Stimulated activated CD8-positive, alpha-beta memory T cell treated with anti-CD3 and anti-CD28 coated beads, Interleukin-15, amount 100 ng/mL, for 4 hours (primary cell): Measurements from ENCODE around the gene ASTN1.

ENCODE experiments used
- DNase-seq, 2 donors: peaks; one replicate each; pipeline ENCODE4 v3.0.0-alpha.2; 2020; ENCODE audit warnings: low read depth in 2 of 2

ASTN1 gene

DNA sequence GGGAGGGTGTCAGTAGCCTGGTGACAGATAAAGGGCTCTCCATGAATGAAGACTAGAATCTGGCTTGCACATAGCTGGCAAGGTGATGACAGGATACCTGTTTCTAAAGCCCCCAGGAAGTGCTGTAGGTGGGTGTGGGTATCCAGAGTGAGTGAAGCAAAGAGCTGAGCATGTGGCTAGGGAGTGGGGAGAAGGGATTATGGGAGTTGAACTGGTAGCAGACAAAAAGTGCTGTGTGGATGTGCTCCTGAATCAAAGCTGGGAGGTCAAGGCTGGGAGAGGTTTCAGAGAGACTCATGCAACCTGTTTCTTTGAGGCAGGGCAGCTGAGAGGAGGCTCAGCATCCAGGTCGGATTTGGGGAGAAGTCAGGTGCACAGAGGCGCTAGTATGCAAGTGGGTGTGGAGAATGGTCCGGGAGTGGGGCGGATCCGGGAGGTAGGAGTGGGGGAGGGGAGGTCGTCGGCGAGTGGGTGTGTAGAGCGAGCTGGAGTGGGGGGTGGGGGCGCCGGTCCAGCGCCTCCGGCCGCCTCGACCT, 600 bp downstream of the ASTN1 start:
- DNase-seq, result no peak

DNA sequence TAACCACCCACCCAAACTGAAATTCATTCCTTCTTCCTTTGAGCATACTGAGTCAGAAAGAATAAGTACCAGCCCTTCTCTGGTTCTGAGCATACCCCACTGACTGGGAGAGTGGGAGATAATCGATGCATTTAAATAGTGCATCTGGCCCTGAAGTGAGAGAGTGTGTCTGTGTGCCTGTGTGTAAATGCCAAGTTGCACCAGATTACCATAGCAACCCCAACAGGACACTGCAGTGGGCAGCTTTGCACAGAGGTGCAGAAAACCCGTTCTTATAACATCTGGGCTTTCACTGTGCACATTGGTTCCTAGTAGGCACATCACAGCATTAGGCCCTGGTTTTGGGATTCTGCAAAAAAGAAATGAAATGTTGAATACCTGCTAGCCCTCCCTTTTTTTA, 2.3 kb downstream of the ASTN1 start:
- no peak for DNase-seq

DNA sequence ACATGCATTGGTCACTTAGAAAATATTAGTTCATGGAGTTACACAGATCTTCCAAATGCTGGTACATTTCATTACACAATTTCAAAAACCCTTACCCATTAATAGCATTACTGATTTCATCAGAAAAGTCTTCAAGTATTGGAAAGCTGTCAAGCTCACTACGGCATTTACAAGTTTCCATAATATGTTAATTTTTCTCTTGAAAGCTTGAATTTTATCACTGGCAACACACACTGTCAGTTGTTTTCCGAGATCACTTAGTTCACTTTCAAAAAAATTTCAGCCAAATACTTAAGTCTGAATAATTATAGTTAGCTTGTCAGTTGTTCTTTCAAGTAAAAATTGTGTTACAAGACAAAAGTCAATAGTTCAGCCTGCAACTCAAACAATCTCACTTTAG, 18.0 kb downstream of the ASTN1 start:
- no peak for DNase-seq

DNA sequence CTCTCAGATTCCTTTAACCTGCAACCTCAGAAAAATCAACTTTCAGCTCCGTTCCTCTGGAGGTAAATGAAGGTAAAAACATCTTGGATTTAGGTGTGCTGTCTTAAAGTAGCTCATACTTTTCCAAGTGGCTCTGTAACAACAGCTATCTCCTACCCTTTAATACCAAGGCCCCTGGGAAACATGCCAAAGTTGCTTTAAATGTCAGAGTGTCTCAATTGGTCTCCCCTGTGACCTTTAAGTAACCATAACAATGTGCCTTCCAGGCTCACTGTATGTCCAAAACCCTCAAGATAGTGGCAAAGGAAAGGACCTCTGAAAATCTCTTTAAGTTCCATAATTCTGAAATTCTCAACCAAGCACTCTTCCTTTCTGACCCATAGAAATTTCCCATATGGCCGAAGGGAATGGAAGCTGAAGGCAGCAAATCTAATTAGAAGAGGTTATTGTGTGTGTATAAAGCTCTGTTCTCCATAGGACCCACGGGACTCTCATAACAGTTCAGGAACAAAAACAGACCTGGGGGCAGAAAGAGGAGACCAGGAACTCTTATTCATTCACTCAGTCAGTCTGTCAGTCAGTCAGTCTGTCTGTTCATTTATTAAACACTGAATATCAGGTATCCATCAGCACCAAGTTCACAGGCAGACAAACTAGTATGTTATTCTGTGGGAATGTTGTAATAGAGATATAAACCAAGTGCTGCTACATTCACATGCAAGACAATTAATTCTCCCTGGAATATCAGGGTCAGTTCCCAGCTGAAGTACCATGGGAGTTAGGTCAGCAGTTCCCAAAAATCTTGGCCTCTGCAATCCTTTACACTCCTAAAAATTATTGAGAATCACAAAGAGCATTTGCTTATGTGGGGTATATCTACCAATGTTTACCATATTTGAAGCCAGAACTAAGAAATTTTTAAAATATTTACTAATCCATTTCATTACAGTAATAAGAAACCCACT, 19.1 kb downstream of the ASTN1 start:
- no peak for DNase-seq

DNA sequence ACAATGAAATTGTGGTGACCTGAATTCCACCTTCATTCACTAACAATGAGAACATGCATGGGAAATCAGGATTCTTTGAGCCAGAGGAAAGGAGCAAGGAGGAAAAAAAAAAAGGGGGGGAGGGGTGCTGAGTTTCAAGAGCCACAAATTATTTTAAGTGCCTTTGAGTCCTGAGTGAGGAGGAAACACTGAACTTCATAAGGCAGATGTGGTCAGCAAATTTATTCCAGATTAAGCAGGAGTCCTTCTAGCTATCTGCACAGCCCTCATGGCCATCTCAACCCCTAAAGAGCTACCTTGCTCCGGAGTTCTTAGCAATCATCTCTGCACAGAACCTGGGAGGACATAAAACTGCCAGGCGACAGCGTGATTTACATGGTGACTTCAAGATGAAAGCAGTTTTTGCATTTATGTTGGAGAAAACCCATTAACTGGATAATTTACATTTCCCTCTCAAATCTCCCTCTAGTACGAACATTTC, 21.7 kb downstream of the ASTN1 start:
- no peak for DNase-seq

DNA sequence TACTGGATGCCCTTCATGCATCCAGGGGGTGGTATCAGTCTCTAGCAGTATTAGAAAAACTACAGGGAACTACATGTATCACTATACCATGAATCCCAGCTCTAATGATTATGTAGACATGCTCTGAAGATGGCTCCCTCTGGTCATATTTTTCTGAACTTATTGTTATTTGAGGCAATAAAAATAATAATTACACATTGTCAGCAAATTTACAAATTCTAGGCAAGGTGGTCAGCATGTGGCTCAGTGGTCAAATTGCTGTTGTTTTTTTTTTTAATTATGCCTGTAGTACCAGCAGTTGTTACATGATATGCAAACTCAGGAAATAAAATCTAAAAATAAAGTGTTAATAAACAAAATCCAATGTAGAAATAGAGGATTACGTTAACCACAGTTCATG, 22.5 kb downstream of the ASTN1 start:
- no peak for DNase-seq

DNA sequence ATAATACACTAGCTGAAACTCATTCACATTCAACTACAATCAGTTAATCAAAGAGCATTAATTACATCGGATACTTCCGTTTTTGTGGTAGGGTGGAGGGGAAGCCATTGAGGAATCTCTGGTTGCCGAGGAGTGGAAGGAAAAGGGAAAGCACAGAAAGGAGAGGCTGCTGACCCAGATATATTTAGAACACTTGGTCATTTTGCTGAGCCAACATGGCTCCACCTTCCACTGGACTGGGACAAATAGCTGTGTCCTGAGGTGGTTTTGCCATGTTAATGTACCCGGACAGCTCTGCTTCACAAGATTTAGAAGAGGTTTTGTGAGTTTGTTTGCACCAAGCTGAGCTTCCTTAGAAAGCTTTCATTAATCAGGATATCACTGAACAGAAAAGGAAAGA, 26.2 kb downstream of the ASTN1 start:
- DNase-seq, result no peak

DNA sequence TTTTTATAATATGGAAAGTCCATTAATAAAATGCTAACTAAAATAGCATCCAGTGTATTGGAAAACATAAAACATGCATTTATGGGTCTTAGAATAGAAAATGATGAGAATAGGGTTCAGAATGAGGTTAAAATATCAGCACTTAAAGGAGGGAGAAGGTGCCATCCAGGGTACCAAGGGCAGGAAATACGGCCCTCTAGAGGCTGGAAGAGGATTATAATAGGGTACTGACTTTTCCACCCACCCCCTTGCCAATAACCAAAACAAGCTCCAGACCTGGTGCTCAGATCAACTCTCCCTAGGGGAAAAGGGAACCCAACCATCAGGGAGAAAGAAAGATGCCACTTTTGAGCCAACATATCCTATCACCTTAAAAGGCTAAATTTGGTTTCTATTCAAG, 26.7 kb downstream of the ASTN1 start:
- no peak for DNase-seq

DNA sequence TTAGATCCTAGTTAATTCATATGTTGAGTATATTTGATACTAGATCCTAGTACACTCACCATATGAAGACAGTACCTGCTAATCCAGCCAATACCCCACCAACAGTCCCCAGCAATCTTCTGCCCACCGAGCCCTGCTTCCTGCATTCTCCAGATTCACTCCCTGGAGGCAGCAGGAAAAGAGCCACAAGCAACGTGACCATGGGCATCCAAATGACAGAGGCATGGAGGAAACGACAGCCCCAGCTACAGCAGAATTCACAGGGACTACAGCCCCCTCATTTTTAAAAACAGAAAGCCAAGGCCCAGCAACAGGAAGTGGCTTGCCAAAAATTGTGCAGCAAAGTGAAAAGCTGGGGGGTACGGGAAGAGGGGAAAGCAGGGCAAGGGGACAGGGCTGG, 29.3 kb downstream of the ASTN1 start:
- DNase-seq, result no peak

DNA sequence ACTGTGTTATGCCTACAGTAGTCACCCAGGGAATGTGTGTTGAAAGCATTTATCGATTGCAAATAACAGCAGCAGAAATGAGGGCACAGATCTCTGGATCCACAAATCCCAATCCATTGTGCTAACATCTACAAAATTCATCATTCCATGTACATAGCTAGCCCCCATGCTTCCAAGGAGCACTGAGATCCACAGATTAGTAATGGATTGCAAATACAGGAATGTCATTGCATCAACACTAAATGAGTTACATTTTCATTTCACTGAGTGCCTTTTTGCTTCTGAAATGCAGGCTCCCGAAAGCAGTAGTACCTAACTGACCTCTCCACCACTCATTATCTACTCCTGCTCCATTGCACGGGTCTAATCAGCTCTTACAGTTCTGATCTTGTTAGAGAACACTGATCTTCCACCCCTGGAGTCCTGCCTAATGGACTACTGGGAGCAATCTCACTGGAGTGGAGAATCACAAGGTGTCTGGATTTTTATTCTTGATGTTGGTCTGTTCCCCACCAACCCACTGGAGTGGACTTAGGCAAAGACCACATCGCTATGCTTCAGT, 30.5 kb downstream of the ASTN1 start:
- DNase-seq, result no peak

DNA sequence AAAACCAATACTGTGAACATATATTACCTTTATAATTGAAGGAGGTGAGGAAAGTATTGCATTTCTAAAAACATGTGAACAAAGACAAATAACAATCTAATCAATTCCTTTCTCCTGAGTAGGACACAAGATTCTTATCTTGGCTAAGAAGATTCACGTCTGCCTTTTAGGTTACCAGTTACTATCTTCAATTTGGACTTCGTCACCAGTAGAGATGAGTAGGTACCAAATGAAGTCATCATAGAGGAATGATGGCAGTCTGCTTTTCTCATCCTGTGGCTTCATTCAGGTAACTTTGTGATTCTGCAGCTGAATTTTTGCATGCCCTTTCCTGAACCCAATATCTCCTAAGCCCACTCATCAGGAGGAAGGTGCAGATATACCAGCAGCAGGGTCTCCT, 32.4 kb downstream of the ASTN1 start:
- no peak for DNase-seq

DNA sequence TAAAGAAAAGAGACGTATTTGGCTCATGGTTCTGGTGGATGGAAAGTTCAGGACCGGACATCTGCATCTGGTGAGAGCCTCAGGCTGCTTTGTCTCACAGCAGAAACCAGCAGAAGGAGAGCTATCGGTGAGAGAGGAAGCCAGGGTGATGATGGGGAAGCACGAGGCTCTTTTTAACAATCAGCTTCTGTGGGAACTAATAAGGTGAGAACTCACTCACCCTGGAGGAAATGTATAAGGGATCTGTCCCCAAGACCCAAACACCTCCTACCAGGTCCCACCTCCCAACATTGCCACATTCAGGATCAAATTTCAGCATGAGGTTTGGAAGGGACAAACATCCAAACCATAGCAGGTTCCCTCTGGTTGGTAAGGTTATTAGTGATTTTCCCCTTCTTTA, 32.8 kb downstream of the ASTN1 start:
- DNase-seq, result no peak

DNA sequence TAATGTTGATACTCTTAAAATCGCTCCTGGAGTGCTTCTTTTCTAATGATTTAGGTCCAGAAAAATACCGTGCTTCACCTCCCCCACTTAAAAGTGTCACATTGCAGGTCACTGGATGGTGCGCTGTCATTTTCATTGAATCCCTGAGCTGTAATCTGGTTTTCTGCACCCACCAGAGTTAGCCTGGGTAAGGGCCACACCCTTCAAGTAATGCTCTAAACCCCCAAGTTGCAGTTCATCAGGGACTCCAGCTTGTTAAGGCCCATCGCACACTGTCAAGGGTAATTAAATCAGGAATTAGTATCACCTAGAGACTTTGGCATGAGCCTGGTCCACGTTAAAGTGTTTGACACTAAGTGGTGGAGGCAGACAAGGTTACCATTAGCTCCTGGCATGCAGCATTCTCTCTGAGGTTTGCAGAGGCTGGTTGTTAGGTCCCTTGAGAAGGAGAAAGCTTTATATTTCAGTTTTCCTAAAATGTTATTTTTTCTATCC, 34.0 kb downstream of the ASTN1 start:
- no peak for DNase-seq

DNA sequence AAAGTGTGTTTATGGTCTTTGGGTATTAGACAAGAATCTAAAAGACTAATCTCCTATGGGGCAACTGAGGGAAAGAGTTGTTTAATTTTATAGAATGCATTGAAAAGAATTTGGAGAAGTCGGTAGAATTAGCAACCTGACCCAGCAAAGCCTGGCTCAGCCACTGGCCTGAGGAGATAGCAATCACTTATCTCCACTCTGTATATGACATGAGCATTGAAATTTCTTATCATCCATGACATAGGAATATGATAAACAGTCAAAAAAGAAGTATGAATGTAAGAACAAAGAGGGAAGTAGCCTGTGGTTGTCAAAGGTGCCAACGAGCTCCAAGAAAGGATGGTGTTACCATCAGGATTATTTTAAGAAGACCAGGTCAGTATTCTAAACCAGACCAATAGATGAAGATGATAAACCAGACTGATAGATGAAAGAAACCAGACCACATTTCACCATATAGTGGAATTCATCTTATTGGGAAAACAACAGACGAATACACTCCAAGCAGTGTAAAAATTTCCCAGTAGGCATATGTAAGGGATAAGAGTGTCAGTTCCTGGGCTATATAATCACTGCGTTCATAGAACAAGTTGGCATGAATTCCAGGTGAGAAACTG, 35.7 kb downstream of the ASTN1 start:
- DNase-seq, result no peak

DNA sequence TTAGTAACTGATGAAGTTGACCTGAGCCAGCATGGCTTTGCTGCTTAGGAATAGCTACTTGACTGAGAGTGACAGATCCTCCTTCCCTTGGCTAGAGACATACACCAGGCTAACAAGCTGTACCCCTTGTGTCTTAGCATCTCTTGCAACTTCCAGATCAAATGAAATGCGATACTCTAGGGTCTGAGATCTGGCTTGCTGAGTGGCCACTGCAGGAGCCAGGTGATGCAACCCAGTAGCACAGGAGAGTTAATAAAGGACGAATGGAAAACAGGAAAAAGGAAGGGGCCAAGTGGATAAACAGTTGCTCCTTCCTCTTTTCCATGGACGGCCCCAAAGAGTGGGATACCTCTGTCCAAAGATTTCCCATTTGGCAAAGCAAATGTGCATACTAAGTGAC, 38.2 kb downstream of the ASTN1 start:
- no peak for DNase-seq

DNA sequence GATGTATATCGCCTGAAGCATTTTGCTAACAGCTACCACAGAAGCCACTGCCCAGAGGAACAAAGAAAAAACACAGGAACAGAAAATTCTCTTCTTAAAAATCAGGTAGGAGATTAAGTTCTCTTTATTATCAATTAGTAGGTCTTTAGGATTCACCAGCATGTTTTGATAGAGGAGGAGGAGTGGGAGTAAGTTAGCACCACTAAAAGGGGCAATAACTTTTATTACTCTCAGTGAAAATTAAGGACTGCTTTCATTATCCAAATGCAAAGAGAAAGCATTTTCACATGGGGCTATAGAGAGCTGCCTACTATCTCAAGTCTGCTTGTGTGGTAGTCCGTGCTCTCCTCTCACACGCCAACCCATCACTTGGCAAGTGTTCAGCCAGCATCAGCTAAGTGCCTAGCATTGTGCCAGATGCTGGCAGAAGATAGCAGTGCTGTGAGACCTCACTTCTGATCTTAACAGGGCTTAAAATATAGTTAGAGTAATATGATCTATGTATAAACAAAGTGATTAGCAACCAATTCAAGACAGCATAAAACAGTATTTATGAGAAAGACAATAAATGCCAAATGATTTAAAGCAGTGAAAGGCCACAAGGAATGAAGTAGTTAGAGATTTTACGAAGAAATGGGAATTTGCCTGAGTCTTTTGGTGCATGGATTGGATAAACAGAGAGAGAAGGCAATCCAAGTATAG, 39.8 kb downstream of the ASTN1 start:
- DNase-seq, result no peak

DNA sequence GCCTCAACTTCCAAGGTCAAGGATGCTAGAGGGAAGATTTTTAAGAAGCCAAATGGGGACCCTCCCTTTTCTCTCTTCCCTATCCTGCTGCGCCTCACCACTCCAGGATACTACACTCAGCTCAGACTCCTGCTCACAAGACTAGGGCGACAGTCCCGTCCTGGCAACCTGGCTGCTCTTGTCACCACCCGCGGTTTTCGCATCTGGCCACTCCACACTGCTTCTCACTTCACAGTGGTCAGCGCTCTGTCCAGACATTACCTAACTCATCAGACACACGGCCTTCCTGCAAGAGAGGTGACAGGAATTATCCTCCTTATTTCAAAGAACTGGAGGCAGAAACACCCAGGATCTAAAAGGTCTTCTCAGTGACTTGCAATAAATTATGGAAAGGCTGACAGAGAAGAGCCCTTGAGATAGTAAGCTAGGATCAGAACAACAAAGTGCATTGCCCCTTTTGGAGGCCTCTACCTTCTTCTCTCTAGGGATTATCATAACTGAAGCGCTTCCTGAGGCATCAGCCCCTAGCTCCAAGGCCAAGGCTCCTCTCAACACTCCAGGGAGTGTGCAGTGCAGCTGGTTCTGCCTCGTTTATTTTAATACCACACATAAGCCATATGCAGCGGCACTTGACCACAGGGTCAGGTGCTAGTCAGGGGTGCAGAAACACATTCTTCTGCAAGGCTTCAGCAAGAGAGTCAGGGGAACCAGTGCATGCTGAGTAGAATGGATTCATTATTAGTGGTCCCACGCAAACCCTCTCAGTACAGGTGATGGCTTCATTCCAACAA, 41.9 kb downstream of the ASTN1 start:
- no peak for DNase-seq

DNA sequence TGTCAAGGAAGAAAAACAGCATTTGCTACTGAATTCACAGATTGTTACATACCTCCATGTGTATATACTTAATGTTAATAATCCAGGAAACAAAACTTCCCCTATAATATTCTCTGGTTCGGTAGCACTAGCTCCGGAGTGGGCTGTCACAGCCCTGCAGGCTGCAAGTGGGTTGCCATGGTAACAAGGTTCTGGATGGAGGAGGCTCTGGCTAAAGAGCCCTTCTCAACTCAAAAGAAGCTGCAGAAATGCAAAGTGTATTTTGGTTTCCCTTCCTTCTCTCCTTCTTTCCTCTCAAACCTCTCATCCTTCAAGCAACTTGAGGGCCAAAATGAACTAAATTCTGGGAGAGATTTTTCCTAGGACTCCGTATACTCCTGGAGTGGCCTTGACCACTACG, 45.2 kb downstream of the ASTN1 start:
- no peak for DNase-seq

DNA sequence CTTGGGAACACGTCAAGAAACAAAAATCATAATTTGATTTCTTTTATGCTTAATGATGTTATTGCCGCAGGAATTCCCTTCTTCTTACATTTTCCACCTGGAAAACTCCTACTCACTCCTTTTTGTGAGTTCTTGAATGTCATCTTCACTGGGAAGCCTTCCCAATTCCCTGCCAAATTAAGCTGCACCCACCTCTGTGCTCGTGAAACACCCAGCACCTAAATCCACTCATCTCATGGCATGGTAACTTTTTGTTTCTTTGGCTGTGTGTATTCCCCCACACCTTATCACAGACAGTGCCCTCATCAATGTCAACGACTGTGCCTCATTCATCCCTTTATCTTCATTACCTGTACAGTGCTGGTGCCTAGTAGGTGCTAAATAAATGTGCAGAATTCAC, 45.6 kb downstream of the ASTN1 start:
- no peak for DNase-seq

DNA sequence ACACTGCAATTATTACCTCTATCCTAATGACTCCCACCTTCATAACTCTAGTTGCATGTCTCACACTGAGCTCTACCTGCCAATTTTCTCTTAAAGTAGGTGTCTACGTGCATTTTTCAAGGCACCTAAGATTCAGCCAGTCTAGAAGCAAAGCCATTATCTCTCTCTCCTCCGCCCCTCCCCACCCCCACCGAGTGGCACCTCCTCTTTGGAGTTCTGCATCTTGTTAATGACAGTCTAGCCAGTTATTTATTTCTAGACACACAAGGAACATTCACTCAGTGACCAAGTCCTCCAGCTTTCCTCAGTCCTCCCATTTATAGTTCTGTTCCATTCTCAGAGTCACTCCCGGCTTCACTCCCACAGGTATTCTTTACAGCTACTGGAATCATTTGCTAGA, 47.6 kb downstream of the ASTN1 start:
- no peak for DNase-seq
